ENCODE data around the gene RUSF1. TPM values are rescaled to one million over a fixed set of nuclear protein-coding genes. Genes with fewer than 3 reads are reported as not detected.

RUSF1 gene
- total and polyA plus RNA-seq, 2 experiments from 2014 or later, result 34.6 to 74.0 TPM

DNA sequence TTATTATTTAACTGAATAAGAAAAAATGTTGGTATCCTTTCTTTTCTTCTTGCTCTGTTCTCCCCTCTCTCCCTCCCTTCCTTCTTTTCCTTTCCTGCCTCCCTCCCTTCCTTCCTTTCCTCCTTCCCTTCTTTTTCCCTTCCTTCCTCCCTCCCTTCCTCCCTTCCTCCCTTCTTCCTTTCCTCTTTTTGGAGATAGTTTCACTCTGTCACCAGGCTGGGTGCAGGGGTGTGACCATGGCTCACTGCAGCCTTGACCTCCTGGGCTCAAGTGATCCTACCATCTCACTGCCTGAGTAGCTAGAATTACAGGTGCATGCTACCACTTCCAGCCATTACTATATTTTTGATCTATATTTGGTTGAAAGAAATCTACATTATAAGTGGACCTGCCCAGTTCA is 5.7 kb upstream of the RUSF1 start:
- Histone ChIP-seq H2AFZ (no peak overlapping the region), H3K9ac (no peak overlapping the region), H3K27ac (no peak overlapping the region), H3K4me1 (ENCODE audit: insufficient read depth) (peaks cover 15% of the 10 kb centered on the region), H3K36me3 (ENCODE audit: low read depth) (no peaks in the 10 kb centered on the region), H3K79me2 (ENCODE audit: insufficient read depth) (peaks cover 9% of the 10 kb centered on the region; the same call in 1 of the 2 replicates), H3K4me3 (no peak overlapping the region), H3K9me3 (ENCODE audit: low read depth) (no peaks in the 10 kb centered on the region), H4K20me1 (ENCODE audit: insufficient read depth) (no peaks in the 10 kb centered on the region), H3F3A (ENCODE audit: insufficient read depth) (peaks cover 12% of the 10 kb centered on the region), H3K4me2 (ENCODE audit: unreplicated experiment) (peak overlapping the region; percentile 41), H3K27me3 (replicated peaks; ENCODE audit: insufficient read depth) (0 out of 2 replicates have a peak, but pooled peaks cover 4% of the 10 kb centered on the region), H3K9me2 (ENCODE audit: insufficient read depth) (no peaks in the 10 kb centered on the region)
- in situ Hi-C loops (cut with MboI), result no loop called here
- no peak for DNase-seq
- TF ChIP-seq EZH2 (IDR thresholded peaks at IDR 0.05; ENCODE audit: insufficient read depth, poor library complexity, severe bottlenecking) (no peak), EZH2phosphoT487 (IDR thresholded peaks at IDR 0.05; ENCODE audit: insufficient read depth, low read depth) (no peak)

DNA sequence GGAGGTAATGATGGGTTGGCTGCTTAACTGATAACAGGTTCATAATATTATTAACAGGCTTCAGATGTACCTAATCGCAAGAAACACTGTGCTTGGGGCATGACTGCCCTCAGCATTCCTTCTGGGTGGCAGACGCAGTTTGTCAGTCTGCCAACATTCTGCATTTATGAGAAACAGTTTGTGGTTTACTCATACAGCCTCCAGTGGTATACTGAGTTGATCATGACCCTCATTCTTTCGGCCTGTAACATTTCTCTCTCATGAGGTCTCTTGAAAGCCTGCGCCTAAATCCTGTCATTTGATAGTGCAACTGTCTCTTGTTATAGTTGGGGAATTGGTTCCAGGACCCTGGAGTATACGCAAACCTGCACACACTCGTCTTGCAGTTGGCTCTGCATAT is 4.9 kb upstream of the RUSF1 start:
- 8% methylated on average over 6 of the region's 6 CpGs for WGBS, 2 experiments (ENCODE audit: low coverage in 1 of 2, low lambda C conversion rate in 2 of 2, missing lambda C conversion rate in 2 of 2)
- peak overlapping the region; percentile 41 for H3K27ac ChIP-seq
- in situ Hi-C loops (cut with MboI), result no loop called here

DNA sequence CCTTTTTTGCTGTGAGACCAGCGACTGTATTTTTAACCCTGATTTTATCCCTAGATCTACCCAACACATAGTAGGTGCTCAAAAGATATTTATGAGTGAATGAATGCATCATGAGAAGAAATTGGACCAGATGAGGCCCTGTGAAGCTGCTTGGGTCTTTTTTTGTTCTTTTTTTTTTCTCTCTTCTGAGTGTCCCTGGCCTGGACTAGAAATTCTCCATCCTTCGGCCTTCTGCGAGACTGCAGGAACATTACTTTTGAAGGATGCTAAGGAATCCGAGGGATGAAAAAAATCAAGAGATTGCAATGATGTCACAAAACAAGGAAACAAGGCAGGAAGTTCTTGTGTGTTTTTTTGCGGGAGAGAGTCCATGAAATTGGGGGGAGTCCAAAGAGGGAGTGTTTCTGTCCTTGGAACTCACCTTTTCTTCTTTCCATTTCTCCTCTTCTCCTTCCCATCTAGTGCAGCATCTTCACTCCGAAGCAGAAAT is 560 bp upstream of the RUSF1 start:
- Histone ChIP-seq H3K36me3 (ENCODE audit: low read depth) (no peaks in the 10 kb centered on the region), H3K4me1 (ENCODE audit: insufficient read depth) (peaks cover 27% of the 10 kb centered on the region), H3K79me2 (ENCODE audit: insufficient read depth) (peaks cover 39% of the 10 kb centered on the region), H3F3A (ENCODE audit: insufficient read depth) (peaks cover 12% of the 10 kb centered on the region), H4K20me1 (ENCODE audit: insufficient read depth) (no peaks in the 10 kb centered on the region), H3K27ac (peak overlapping the region; percentile 86), H3K9me3 (ENCODE audit: low read depth) (no peaks in the 10 kb centered on the region), H2AFZ (peak overlapping the region; percentile 85), H3K27me3 (replicated peaks; ENCODE audit: insufficient read depth) (no peaks in the 10 kb centered on the region), H3K4me3 (peak overlapping the region; percentile 98), H3K9me2 (ENCODE audit: insufficient read depth) (no peaks in the 10 kb centered on the region), H3K9ac (peak overlapping the region; percentile 100), H3K4me2 (ENCODE audit: unreplicated experiment) (peak overlapping the region; percentile 68)
- in situ Hi-C loops (cut with MboI), result no loop called here
- WGBS, 2 experiments (ENCODE audit: low coverage in 1 of 2, low lambda C conversion rate in 2 of 2, missing lambda C conversion rate in 2 of 2), result 17 to 20% methylated on average over 6 of the region's 6 CpGs
- no peak for TF ChIP-seq EZH2 (IDR thresholded peaks at IDR 0.05; ENCODE audit: insufficient read depth, poor library complexity, severe bottlenecking)
- no peak for TF ChIP-seq EZH2phosphoT487 (IDR thresholded peaks at IDR 0.05; ENCODE audit: insufficient read depth, low read depth)
- DNase-seq, result peak; percentile 66

More for the DNA sequence above, 4.9 kb upstream of the RUSF1 start:
- H3F3A ChIP-seq (ENCODE audit: insufficient read depth), result peaks cover 12% of the 10 kb centered on the region
- no peaks in the 10 kb centered on the region for H4K20me1 ChIP-seq (ENCODE audit: insufficient read depth)
- peaks cover 15% of the 10 kb centered on the region for H3K79me2 ChIP-seq (ENCODE audit: insufficient read depth)
- no peaks in the 10 kb centered on the region for H3K9me2 ChIP-seq (ENCODE audit: insufficient read depth)
- H3K27me3 ChIP-seq (replicated peaks; ENCODE audit: insufficient read depth), result 0 out of 2 replicates have a peak, but pooled peaks cover 2% of the 10 kb centered on the region
- TF ChIP-seq EZH2 (IDR thresholded peaks at IDR 0.05; ENCODE audit: insufficient read depth, poor library complexity, severe bottlenecking) (no peak), EZH2phosphoT487 (IDR thresholded peaks at IDR 0.05; ENCODE audit: insufficient read depth, low read depth) (no peak)
- peak overlapping the region; percentile 41 for H3K4me2 ChIP-seq (ENCODE audit: unreplicated experiment)
- peaks cover 15% of the 10 kb centered on the region for H3K4me1 ChIP-seq (ENCODE audit: insufficient read depth)
- H3K36me3 ChIP-seq (ENCODE audit: low read depth), result no peaks in the 10 kb centered on the region
- no peaks in the 10 kb centered on the region for H3K9me3 ChIP-seq (ENCODE audit: low read depth)
- no peak overlapping the region for H2AFZ ChIP-seq
- peak; percentile 75 for DNase-seq
- H3K4me3 ChIP-seq, result no peak overlapping the region
- no peak overlapping the region for H3K9ac ChIP-seq

DNA sequence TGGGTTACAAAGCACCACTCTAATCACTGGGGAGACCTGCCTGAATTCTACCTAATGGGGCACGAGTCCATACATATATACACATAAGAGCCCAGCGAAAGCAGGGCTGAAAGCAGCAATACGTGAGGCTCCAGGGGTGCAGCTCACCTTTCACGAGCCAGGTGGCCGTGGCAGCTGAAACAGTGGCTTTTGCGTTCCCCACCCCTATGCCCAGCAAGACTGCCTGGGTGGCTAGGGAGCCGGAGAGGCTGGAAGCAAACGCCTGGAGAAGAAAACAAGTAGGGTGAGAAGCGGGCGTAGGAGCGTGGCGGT is 618 bp downstream of the RUSF1 start:
- 1% methylated on average over 12 of the region's 12 CpGs for WGBS, 2 experiments (ENCODE audit: low coverage in 1 of 2, low lambda C conversion rate in 2 of 2, missing lambda C conversion rate in 2 of 2)
- Histone ChIP-seq H3K36me3 (ENCODE audit: low read depth) (no peaks in the 10 kb centered on the region), H4K20me1 (ENCODE audit: insufficient read depth) (no peaks in the 10 kb centered on the region), H3K79me2 (ENCODE audit: insufficient read depth) (peaks cover 39% of the 10 kb centered on the region), H3K4me2 (ENCODE audit: unreplicated experiment) (peak overlapping the region; percentile 68), H3K9me3 (ENCODE audit: low read depth) (no peaks in the 10 kb centered on the region), H3K4me3 (peak overlapping the region; percentile 98), H3K27ac (peak overlapping the region; percentile 86), H3K27me3 (replicated peaks; ENCODE audit: insufficient read depth) (no peaks in the 10 kb centered on the region), H3K9ac (peak overlapping the region; percentile 100), H3K4me1 (ENCODE audit: insufficient read depth) (peaks cover 22% of the 10 kb centered on the region), H2AFZ (peak overlapping the region; percentile 85), H3K9me2 (ENCODE audit: insufficient read depth) (no peaks in the 10 kb centered on the region), H3F3A (ENCODE audit: insufficient read depth) (peaks cover 11% of the 10 kb centered on the region)
- TF ChIP-seq EZH2phosphoT487 (IDR thresholded peaks at IDR 0.05; ENCODE audit: insufficient read depth, low read depth), result no peak
- no peak for TF ChIP-seq EZH2 (IDR thresholded peaks at IDR 0.05; ENCODE audit: insufficient read depth, poor library complexity, severe bottlenecking)
- in situ Hi-C loops (cut with MboI), result no loop called here
- DNase-seq, result no peak

DNA sequence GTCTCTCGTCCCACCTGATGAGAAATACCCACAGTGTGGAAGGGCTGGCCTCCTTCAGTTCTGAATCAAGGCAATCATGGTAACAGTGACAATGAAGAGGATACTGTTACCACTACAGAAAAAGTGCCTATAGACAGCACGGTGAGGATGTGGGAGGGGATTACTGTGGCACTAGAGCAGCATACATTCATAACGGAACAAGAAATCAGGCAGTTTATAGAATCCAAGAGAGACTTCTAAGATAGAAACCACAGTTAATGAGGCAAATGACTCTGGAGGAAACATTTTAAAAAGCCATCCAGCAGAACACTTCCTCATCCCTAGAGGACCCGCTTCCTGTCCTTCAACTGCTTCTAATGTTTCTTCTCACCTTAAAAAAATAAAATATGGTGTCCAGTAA is 2.7 kb downstream of the RUSF1 start:
- Histone ChIP-seq H3K4me1 (ENCODE audit: insufficient read depth) (peaks cover 21% of the 10 kb centered on the region), H3K27me3 (replicated peaks; ENCODE audit: insufficient read depth) (no peaks in the 10 kb centered on the region), H3K27ac (no peak overlapping the region), H3K4me3 (no peak overlapping the region), H4K20me1 (ENCODE audit: insufficient read depth) (no peaks in the 10 kb centered on the region), H3K9ac (no peak overlapping the region), H3K9me3 (ENCODE audit: low read depth) (no peaks in the 10 kb centered on the region), H3F3A (ENCODE audit: insufficient read depth) (peaks cover 8% of the 10 kb centered on the region; the same call in 1 of the 2 replicates), H3K4me2 (ENCODE audit: unreplicated experiment) (no peak overlapping the region), H3K9me2 (ENCODE audit: insufficient read depth) (no peaks in the 10 kb centered on the region), H3K79me2 (ENCODE audit: insufficient read depth) (peaks cover 49% of the 10 kb centered on the region), H2AFZ (no peak overlapping the region), H3K36me3 (ENCODE audit: low read depth) (no peaks in the 10 kb centered on the region)
- 88 to 90% methylated on average over 4 of the region's 4 CpGs for WGBS, 2 experiments (ENCODE audit: low coverage in 1 of 2, low lambda C conversion rate in 2 of 2, missing lambda C conversion rate in 2 of 2)
- no peak for TF ChIP-seq EZH2 (IDR thresholded peaks at IDR 0.05; ENCODE audit: insufficient read depth, poor library complexity, severe bottlenecking)
- TF ChIP-seq EZH2phosphoT487 (IDR thresholded peaks at IDR 0.05; ENCODE audit: insufficient read depth, low read depth), result no peak
- no peak for DNase-seq
- in situ Hi-C loops (cut with MboI), result no loop called here
